OCI-LY7 (cell line): ENCODE measurements around the gene CAT. TPM values are rescaled to one million over a fixed set of nuclear protein-coding genes. Genes with fewer than 3 reads are reported as not detected.

Experiments used
- BruUV-seq: library from RNA; stranded (reverse); fragments of 400-500 nt; replicated peaks from 2 replicates; lab custom pipeline; 2021; lab: Mats Ljungman, UMichigan
- CTCF ChIA-PET: fragments of 300-600 bp; sonication (Branson Sonifier 250); formaldehyde crosslinking; loops from one replicate; lab custom pipeline; 2022; ENCODE audit warnings: antibody characterized with exemption; ENCODE audit not compliant: unreplicated experiment; lab: Charles Lee
- POLR2A ChIA-PET: fragments of 300-600 bp; sonication (Branson Sonifier 250); formaldehyde crosslinking; loops from one replicate; lab custom pipeline; 2022; ENCODE audit warnings: antibody characterized with exemption; lab: Charles Lee
- DNase-seq: peaks from one replicate; pipeline ENCODE4 v3.0.0-alpha.2; 2015; ENCODE audit warnings: low spot score
- H2AFZ ChIP-seq: fragments of 200-600 bp; sonication (generic), shearing (Covaris generic); 2 replicates; pipeline ENCODE4 v1.6.1; 2014; ENCODE audit warnings: mild to moderate bottlenecking, antibody characterized with exemption, low read length, moderate library complexity
- H3K27ac ChIP-seq: fragments of 200-600 bp; sonication (generic); 2 replicates; pipeline ENCODE4 v1.5.1; 2014; ENCODE audit warnings: mixed run types, low read depth, mild to moderate bottlenecking, moderate library complexity, low read length, inconsistent platforms; ENCODE audit not compliant: poor library complexity, severe bottlenecking
- H3K36me3 ChIP-seq: fragments of 200-600 bp; sonication (generic); 2 replicates; pipeline ENCODE4 v1.6.1; 2014; ENCODE audit warnings: mild to moderate bottlenecking, antibody characterized with exemption, low read length, moderate library complexity, mixed read lengths; ENCODE audit not compliant: insufficient read depth
- H3K4me1 ChIP-seq: fragments of 200-600 bp; sonication (generic); 2 replicates; pipeline ENCODE4 v1.5.1; 2014; ENCODE audit warnings: mild to moderate bottlenecking, low read length; ENCODE audit not compliant: insufficient read depth, poor library complexity, severe bottlenecking
- H3K4me2 ChIP-seq: fragments of 200-600 bp; sonication (generic); 2 replicates; pipeline ENCODE4 v1.6.1; 2014; ENCODE audit warnings: mild to moderate bottlenecking, low read length
- H3K4me3 ChIP-seq: fragments of 200-600 bp; sonication (generic); 2 replicates; pipeline ENCODE4 v1.5.1; 2014; ENCODE audit warnings: mild to moderate bottlenecking, low read depth, low read length; ENCODE audit not compliant: poor library complexity, severe bottlenecking
- H3K79me2 ChIP-seq: fragments of 200-600 bp; sonication (generic); 2 replicates; pipeline ENCODE4 v1.6.1; 2016; ENCODE audit warnings: low read depth, mild to moderate bottlenecking, low read length, moderate library complexity, mixed read lengths; ENCODE audit not compliant: insufficient read depth
- H3K9me2 ChIP-seq: fragments of 200-600 bp; sonication (generic); 2 replicates; pipeline ENCODE4 v1.6.1; 2016; ENCODE audit warnings: mild to moderate bottlenecking, low read length, mixed read lengths; ENCODE audit not compliant: insufficient read depth
- H3K9me3 ChIP-seq: fragments of 200-600 bp; sonication (generic); 2 replicates; pipeline ENCODE4 v1.6.1; 2014; ENCODE audit warnings: mild to moderate bottlenecking, mixed run types, low read length, mixed read lengths
- H4K20me1 ChIP-seq: fragments of 200-600 bp; sonication (generic); 2 replicates; pipeline ENCODE4 v1.6.1; 2014; ENCODE audit warnings: mild to moderate bottlenecking, antibody characterized with exemption, low read length, moderate library complexity, mixed read lengths; ENCODE audit not compliant: insufficient read depth
- EZH2phosphoT487 ChIP-seq: fragments of 200-600 bp; sonication (generic); IDR thresholded peaks from 2 replicates; pipeline ENCODE4 v1.6.1; 2018; ENCODE audit warnings: low read depth, borderline replicate concordance, mild to moderate bottlenecking, mixed run types, antibody characterized with exemption, low read length, moderate library complexity, mixed read lengths
- intact Hi-C: fragments of 100-400 bp; cut with micrococcal nuclease; formaldehyde crosslinking; loops from one replicate; pipeline ENCODE4 v1.10.0; 2022; ENCODE audit not compliant: unreplicated experiment
- total RNA-seq, 2 experiments: library from RNA; depleted of rRNA in 1 of 2; stranded (reverse); fragments of >200 nt in 1 of 2; shearing (Covaris generic) in 1 of 2; gene quantifications; 2 replicates each; pipeline ENCODE4 v1.2.3, GENCODE V29; 2014 to 2022
- TF ChIP-seq, protein P1 (sequence below): fragments of 200-600 bp; sonication (generic); conservative IDR thresholded peaks from 2 replicates; pipeline ENCODE4 v1.5.1; 2014; ENCODE audit warnings: mild to moderate bottlenecking, antibody characterized with exemption, low read length, moderate library complexity, mixed read lengths

Gene CAT
- total RNA-seq, 2 experiments from 2014 or later: 46.6 to 47.8 TPM

DNA sequence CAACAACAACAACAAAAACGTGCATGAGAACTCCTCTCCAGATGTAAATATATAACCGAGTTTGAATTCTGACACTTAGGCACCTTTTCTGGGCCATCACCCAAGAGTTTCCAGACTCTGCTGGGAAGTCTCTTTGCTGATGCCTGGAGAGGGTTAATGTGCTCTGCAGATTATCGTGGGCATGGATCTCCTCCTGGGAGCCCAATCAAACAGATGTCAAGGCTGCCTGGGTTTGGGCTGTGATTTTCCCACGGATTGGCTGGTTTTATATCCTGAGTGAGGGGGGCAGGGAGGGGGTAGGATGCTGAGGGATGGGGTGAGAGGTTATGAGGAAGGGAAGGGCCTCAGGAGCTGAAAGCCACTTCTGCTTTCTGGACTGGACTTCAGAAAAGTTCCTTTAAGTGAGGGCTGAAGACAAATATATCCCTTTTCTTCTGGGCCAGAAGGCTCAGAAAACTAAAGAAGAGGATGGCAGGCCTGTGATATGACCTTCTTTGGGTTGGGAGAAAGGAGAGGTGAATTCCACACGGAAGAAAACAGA is 70.7 kb downstream of the CAT start:
- no peaks in the 10 kb centered on the region for H3K9me3 ChIP-seq
- H3K4me3 ChIP-seq: no peak overlapping the region
- DNase-seq: no peak
- CTCF ChIA-PET: no interaction called here
- POLR2A ChIA-PET: no interaction called here
- no peak overlapping the region for H3K4me2 ChIP-seq
- intact Hi-C loops: no loop called here
- H3K79me2 ChIP-seq: no peaks in the 10 kb centered on the region
- no peaks in the 10 kb centered on the region for H3K36me3 ChIP-seq
- H2AFZ ChIP-seq: no peak overlapping the region
- H3K4me1 ChIP-seq: no peaks in the 10 kb centered on the region
- H4K20me1 ChIP-seq: no peaks in the 10 kb centered on the region
- TF ChIP-seq EZH2phosphoT487: no peak
- TF ChIP-seq, protein P1, sequence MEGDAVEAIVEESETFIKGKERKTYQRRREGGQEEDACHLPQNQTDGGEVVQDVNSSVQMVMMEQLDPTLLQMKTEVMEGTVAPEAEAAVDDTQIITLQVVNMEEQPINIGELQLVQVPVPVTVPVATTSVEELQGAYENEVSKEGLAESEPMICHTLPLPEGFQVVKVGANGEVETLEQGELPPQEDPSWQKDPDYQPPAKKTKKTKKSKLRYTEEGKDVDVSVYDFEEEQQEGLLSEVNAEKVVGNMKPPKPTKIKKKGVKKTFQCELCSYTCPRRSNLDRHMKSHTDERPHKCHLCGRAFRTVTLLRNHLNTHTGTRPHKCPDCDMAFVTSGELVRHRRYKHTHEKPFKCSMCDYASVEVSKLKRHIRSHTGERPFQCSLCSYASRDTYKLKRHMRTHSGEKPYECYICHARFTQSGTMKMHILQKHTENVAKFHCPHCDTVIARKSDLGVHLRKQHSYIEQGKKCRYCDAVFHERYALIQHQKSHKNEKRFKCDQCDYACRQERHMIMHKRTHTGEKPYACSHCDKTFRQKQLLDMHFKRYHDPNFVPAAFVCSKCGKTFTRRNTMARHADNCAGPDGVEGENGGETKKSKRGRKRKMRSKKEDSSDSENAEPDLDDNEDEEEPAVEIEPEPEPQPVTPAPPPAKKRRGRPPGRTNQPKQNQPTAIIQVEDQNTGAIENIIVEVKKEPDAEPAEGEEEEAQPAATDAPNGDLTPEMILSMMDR: no peak
- no peaks in the 10 kb centered on the region for H3K9me2 ChIP-seq
- no peak overlapping the region for H3K27ac ChIP-seq
- BruUV-seq: no TSS peak

DNA sequence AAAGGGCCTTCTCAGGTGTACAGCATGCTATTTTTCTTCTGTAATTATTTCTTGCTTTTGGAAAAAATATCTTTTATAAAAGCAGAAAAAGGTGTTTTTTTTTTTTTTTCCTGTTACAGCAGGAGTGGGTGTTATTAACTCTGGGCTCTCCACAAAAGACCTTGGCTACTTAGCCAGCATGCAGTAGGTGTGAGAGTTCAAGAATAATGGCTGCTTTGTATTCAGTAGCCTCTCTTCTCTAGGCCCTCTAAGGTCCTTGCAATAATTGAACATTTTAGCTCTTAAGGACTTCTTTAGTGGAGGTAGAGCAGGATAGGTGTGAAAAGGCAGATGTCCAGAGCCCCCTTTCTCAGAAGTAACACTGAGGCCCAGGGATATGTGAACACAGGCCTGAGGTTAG is 71.5 kb downstream of the CAT start:
- POLR2A ChIA-PET: no interaction called here
- H2AFZ ChIP-seq: no peak overlapping the region
- CTCF ChIA-PET: no interaction called here
- no peak overlapping the region for H3K4me3 ChIP-seq
- no peaks in the 10 kb centered on the region for H3K36me3 ChIP-seq
- no peak overlapping the region for H3K4me2 ChIP-seq
- intact Hi-C loops: loop anchor here (5.0 kb wide), 1 partner anchor 882 kb away; no protein-coding TSS in a partner anchor
- no peaks in the 10 kb centered on the region for H4K20me1 ChIP-seq
- no peak for DNase-seq
- BruUV-seq: no TSS peak
- H3K79me2 ChIP-seq: no peaks in the 10 kb centered on the region
- no peak overlapping the region for H3K27ac ChIP-seq
- H3K9me2 ChIP-seq: no peaks in the 10 kb centered on the region
- H3K9me3 ChIP-seq: no peaks in the 10 kb centered on the region
- no peak for TF ChIP-seq EZH2phosphoT487
- TF ChIP-seq, protein P1: no peak
- H3K4me1 ChIP-seq: no peaks in the 10 kb centered on the region

DNA sequence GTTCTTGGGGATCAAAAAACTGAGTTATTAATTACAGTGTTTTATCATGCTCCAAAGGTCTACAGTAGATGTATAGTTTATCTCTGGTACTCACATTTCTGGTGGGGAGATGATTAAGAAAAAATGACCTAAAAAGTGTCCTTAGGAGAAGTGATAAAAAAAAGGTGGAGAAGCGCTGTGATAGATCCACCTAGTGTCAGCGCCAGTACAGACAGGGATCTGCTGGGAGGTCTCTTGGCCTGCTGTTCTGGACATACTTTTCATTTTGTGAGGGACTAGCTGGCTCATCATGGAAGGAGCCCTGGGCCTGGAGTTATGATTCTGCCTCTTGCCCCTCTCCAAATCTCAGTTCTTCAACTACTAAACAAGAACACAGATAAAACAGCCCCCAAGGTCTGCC is 71.9 kb downstream of the CAT start:
- CTCF ChIA-PET: no interaction called here
- POLR2A ChIA-PET: no interaction called here
- no peaks in the 10 kb centered on the region for H4K20me1 ChIP-seq

More for the DNA sequence above, 71.9 kb downstream of the CAT start:
- H3K79me2 ChIP-seq: no peaks in the 10 kb centered on the region
- intact Hi-C loops: loop anchor here (5.0 kb wide), 1 partner anchor 882 kb away; no protein-coding TSS in a partner anchor
- H3K9me3 ChIP-seq: no peaks in the 10 kb centered on the region
- no peak overlapping the region for H3K4me3 ChIP-seq
- no peak overlapping the region for H3K4me2 ChIP-seq
- no peak overlapping the region for H3K27ac ChIP-seq
- DNase-seq: no peak
- no peaks in the 10 kb centered on the region for H3K36me3 ChIP-seq
- BruUV-seq: no TSS peak
- no peaks in the 10 kb centered on the region for H3K4me1 ChIP-seq
- no peaks in the 10 kb centered on the region for H3K9me2 ChIP-seq
- TF ChIP-seq, protein P1: no peak
- no peak for TF ChIP-seq EZH2phosphoT487
- H2AFZ ChIP-seq: no peak overlapping the region
